B cell (primary cell): ENCODE measurements around the gene MYCN.

Experiments used
- EZH2 ChIP-seq: IDR thresholded peaks from 2 replicates; pipeline ENCODE4 v1.6.1; 2012; ENCODE audit warnings: borderline replicate concordance, low read depth, mild to moderate bottlenecking, moderate library complexity, low read length; ENCODE audit not compliant: insufficient read depth, poor library complexity, severe bottlenecking
- TF ChIP-seq, protein P1 (sequence below): fragments of 200-600 bp; IDR thresholded peaks from one replicate; pipeline ENCODE4 v1.8.0; 2022; ENCODE audit warnings: antibody characterized with exemption, mild to moderate bottlenecking

DNA sequence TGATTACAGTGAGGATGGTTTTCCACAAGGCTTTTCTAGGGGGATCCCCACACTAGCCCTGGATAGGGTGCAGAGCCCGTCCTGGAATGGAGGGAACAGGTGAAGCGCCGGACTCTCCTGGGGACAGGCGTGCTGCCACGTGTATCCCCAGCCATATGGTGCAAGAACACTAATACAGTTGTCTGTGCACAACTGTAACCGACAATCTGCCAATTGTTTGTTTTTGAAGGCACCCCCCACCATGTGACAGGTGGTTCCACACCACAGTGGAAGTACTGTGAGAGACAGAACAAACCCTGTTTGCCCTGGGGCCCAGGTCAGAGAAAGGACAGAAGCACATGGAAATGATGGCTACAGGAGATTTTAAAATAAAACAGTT lies 52.9 kb downstream of the MYCN start:
- TF ChIP-seq, protein P1, sequence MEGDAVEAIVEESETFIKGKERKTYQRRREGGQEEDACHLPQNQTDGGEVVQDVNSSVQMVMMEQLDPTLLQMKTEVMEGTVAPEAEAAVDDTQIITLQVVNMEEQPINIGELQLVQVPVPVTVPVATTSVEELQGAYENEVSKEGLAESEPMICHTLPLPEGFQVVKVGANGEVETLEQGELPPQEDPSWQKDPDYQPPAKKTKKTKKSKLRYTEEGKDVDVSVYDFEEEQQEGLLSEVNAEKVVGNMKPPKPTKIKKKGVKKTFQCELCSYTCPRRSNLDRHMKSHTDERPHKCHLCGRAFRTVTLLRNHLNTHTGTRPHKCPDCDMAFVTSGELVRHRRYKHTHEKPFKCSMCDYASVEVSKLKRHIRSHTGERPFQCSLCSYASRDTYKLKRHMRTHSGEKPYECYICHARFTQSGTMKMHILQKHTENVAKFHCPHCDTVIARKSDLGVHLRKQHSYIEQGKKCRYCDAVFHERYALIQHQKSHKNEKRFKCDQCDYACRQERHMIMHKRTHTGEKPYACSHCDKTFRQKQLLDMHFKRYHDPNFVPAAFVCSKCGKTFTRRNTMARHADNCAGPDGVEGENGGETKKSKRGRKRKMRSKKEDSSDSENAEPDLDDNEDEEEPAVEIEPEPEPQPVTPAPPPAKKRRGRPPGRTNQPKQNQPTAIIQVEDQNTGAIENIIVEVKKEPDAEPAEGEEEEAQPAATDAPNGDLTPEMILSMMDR: no peak
- no peak for TF ChIP-seq EZH2
